PC-9 (cell line): Measurements from ENCODE around the gene SETD6. TPM values are rescaled to one million over a fixed set of nuclear protein-coding genes. Genes with fewer than 3 reads are reported as not detected.

Experiments used
- BruUV-seq: library from RNA; stranded (reverse); fragments of 400-500 nt; replicated peaks from 2 replicates; lab custom pipeline; 2021; lab: Mats Ljungman, UMichigan
- CTCF ChIA-PET: fragments of 300-600 bp; sonication (Branson Sonifier 250); formaldehyde crosslinking; loops from one replicate; lab custom pipeline; 2022; ENCODE audit warnings: antibody characterized with exemption; lab: Charles Lee
- POLR2A ChIA-PET: fragments of 300-600 bp; sonication (Branson Sonifier 250); formaldehyde crosslinking; loops from one replicate; lab custom pipeline; 2022; ENCODE audit warnings: antibody characterized with exemption; ENCODE audit not compliant: unreplicated experiment; lab: Charles Lee
- DNase-seq, 2 experiments: peaks; one replicate each; pipeline versions ENCODE4 v3.0.0 to v3.0.0-alpha.2; 2015 to 2022; ENCODE audit warnings: mixed read lengths in 1 of 2
- H2AFZ ChIP-seq: fragments of 200-600 bp; sonication (generic); 2 replicates; pipeline ENCODE4 v1.8.1; 2017; ENCODE audit warnings: antibody characterized with exemption
- H3F3A ChIP-seq: fragments of 200-600 bp; sonication (generic); 2 replicates; pipeline ENCODE4 v1.8.1; 2017; ENCODE audit warnings: antibody characterized with exemption, mild to moderate bottlenecking, low read depth; ENCODE audit not compliant: insufficient read depth
- H3K27ac ChIP-seq: fragments of 200-600 bp; sonication (generic); 2 replicates; pipeline ENCODE4 v1.6.1; 2016; ENCODE audit warnings: mixed run types
- H3K27me3 ChIP-seq: fragments of 200-600 bp; sonication (generic); 2 replicates; pipeline ENCODE4 v1.6.1; 2016; ENCODE audit warnings: low read depth, mixed run types; ENCODE audit not compliant: insufficient read depth
- H3K36me3 ChIP-seq: fragments of 200-600 bp; sonication (generic); 2 replicates; pipeline ENCODE4 v1.6.1; 2016; ENCODE audit warnings: low read depth, mixed run types
- H3K4me1 ChIP-seq: fragments of 200-600 bp; sonication (generic); replicated peaks from 2 replicates; pipeline ENCODE4 v1.6.1; 2016; ENCODE audit warnings: mixed run types; ENCODE audit not compliant: insufficient read depth
- H3K4me2 ChIP-seq: fragments of 200-600 bp; sonication (generic); 2 replicates; pipeline ENCODE4 v1.6.1; 2017; ENCODE audit warnings: mixed run types
- H3K4me3 ChIP-seq: fragments of 200-600 bp; sonication (generic); 2 replicates; pipeline ENCODE4 v1.6.1; 2016; ENCODE audit warnings: mixed run types
- H3K79me2 ChIP-seq: fragments of 200-600 bp; sonication (generic); 2 replicates; pipeline ENCODE4 v1.6.1; 2017; ENCODE audit warnings: low read depth, mixed run types
- H3K9me2 ChIP-seq: fragments of 200-600 bp; sonication (generic); 2 replicates; pipeline ENCODE4 v1.8.1; 2017; ENCODE audit warnings: mild to moderate bottlenecking; ENCODE audit not compliant: insufficient read depth
- H3K9me3 ChIP-seq: fragments of 200-600 bp; sonication (generic); 2 replicates; pipeline ENCODE4 v1.8.1; 2016; ENCODE audit warnings: low read depth; ENCODE audit not compliant: insufficient read depth
- H4K20me1 ChIP-seq: fragments of 200-600 bp; sonication (generic); 2 replicates; pipeline ENCODE4 v1.8.1; 2017; ENCODE audit not compliant: insufficient read depth
- CTCF ChIP-seq: fragments of 200-600 bp; sonication (generic); conservative IDR thresholded peaks from 2 replicates; pipeline ENCODE4 v1.6.1; 2017; ENCODE audit warnings: mixed run types, antibody characterized with exemption, mild to moderate bottlenecking, moderate library complexity
- EZH2 ChIP-seq: fragments of 200-600 bp; sonication (generic); IDR thresholded peaks from 2 replicates; pipeline ENCODE4 v1.8.0; 2017; ENCODE audit warnings: antibody characterized with exemption, low read depth
- intact Hi-C: fragments of 100-400 bp; cut with micrococcal nuclease; formaldehyde crosslinking; loops from one replicate; pipeline ENCODE4 v1.10.0; 2022; ENCODE audit not compliant: unreplicated experiment
- total RNA-seq: library from RNA; stranded (reverse); gene quantifications from 2 replicates; pipeline ENCODE4 v1.2.3, GENCODE V29; 2021

SETD6 gene
- total RNA-seq, 1 experiment from 2014 or later, result 21.4 TPM

GRCh38 chr16:58503166-58503862, 12.0 kb upstream of the SETD6 start:
- Histone ChIP-seq H3K36me3 (no peaks in the 10 kb centered on the region), H3K27me3 (no peaks in the 10 kb centered on the region), H3K9me3 (no peaks in the 10 kb centered on the region), H3F3A (no peaks in the 10 kb centered on the region; the same call in 1 of the 2 replicates), H4K20me1 (no peaks in the 10 kb centered on the region), H3K27ac (no peak overlapping the region), H3K79me2 (no peaks in the 10 kb centered on the region), H3K4me1 (0 out of 2 replicates have a peak, but pooled peaks cover 7% of the 10 kb centered on the region), H3K4me2 (no peak overlapping the region), H3K9me2 (no peaks in the 10 kb centered on the region), H3K4me3 (no peak overlapping the region), H2AFZ (no peak overlapping the region)
- no peak for TF ChIP-seq CTCF
- no peak for TF ChIP-seq EZH2
- ChIA-PET POLR2A (no interaction called here), CTCF (no interaction called here)
- intact Hi-C loops, result no loop called here
- no TSS peak for BruUV-seq
- no peak for DNase-seq

DNA sequence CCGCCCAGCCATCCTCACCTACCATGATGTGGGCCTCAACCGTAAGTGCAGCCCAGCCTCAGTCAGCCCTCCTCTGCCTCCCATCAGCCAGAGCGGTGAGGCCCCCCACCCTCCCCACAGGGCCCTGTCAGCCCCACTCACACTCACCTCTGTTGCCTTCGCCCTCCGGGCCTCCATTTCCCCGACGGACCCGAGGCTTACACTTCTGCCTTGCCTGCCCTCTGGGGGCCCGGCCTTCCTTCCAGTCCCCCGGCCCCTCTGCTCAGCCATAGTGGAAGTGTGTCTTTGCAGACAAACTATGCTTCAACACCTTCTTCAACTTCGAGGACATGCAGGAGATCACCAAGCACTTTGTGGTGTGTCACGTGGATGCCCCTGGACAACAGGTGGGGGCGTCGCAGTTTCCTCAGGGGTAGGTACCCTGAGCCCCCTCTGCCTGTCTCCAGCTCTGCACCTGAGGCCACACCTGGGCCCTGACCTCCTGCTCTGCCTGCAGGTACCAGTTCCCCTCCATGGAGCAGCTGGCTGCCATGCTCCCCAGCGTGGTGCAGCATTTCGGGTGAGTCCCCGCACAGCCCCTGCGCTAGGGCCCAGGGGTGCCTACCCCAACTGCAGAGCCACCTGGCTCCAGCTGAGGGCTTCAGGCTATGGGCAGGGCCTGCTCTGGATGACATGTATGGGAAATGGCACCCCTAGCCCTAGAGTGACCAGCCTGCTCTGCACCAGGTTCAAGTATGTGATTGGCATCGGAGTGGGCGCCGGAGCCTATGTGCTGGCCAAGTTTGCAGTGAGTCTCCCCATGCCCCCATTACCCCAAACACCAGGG, 11.2 kb upstream of the SETD6 start:
- Histone ChIP-seq H3K27ac (no peak overlapping the region), H4K20me1 (no peaks in the 10 kb centered on the region), H3K36me3 (no peaks in the 10 kb centered on the region), H2AFZ (no peak overlapping the region), H3K4me2 (no peak overlapping the region), H3K9me2 (no peaks in the 10 kb centered on the region), H3F3A (no peaks in the 10 kb centered on the region; the same call in 1 of the 2 replicates), H3K4me1 (0 out of 2 replicates have a peak, but pooled peaks cover 7% of the 10 kb centered on the region), H3K9me3 (no peaks in the 10 kb centered on the region), H3K79me2 (no peaks in the 10 kb centered on the region), H3K27me3 (no peaks in the 10 kb centered on the region), H3K4me3 (no peak overlapping the region)
- ChIA-PET POLR2A (no interaction called here), CTCF (no interaction called here)
- BruUV-seq, result no TSS peak
- no peak for DNase-seq
- intact Hi-C loops, result no loop called here
- TF ChIP-seq EZH2 (no peak), CTCF (no peak)

GRCh38 chr16:58506241-58507194, 8.8 kb upstream of the SETD6 start:
- no peak overlapping the region for H3K4me3 ChIP-seq
- no peaks in the 10 kb centered on the region for H3K9me3 ChIP-seq
- H3K4me1 ChIP-seq, result no peaks in the 10 kb centered on the region
- no peaks in the 10 kb centered on the region for H3K79me2 ChIP-seq
- no peaks in the 10 kb centered on the region for H3K9me2 ChIP-seq
- no peak overlapping the region for H2AFZ ChIP-seq
- ChIA-PET POLR2A (interaction anchor here (0.6 kb wide), 1 partner anchor 114 kb away, joined by 4 read pairs; the partner anchor contains the start of gene GINS3), CTCF (no interaction called here)
- no peaks in the 10 kb centered on the region for H3K36me3 ChIP-seq
- no peaks in the 10 kb centered on the region for H3K27me3 ChIP-seq
- BruUV-seq, result no TSS peak
- H4K20me1 ChIP-seq, result 0 out of 2 replicates have a peak, but pooled peaks cover 2% of the 10 kb centered on the region
- DNase-seq, result no peak
- TF ChIP-seq CTCF (no peak), EZH2 (no peak)
- no peaks in the 10 kb centered on the region; the same call in 1 of the 2 replicates for H3F3A ChIP-seq
- no peak overlapping the region for H3K4me2 ChIP-seq
- H3K27ac ChIP-seq, result no peak overlapping the region
- intact Hi-C loops, result no loop called here
